GM12892 (cell line): Measurements from ENCODE around the gene NLRP9.

ENCODE experiments used
- POLR2A ChIP-seq: IDR thresholded peaks from 2 replicates; pipeline ENCODE4 v1.6.1; 2011; ENCODE audit warnings: low read depth, low read length, control low read depth
- POLR2AphosphoS5 ChIP-seq: IDR thresholded peaks from 2 replicates; pipeline ENCODE4 v1.6.1; 2011; ENCODE audit warnings: low read depth, low read length, control low read depth
- TAF1 ChIP-seq: IDR thresholded peaks from 2 replicates; pipeline ENCODE4 v1.6.1; 2011; ENCODE audit warnings: low read depth, mild to moderate bottlenecking, control low read depth, low read length, borderline replicate concordance

DNA sequence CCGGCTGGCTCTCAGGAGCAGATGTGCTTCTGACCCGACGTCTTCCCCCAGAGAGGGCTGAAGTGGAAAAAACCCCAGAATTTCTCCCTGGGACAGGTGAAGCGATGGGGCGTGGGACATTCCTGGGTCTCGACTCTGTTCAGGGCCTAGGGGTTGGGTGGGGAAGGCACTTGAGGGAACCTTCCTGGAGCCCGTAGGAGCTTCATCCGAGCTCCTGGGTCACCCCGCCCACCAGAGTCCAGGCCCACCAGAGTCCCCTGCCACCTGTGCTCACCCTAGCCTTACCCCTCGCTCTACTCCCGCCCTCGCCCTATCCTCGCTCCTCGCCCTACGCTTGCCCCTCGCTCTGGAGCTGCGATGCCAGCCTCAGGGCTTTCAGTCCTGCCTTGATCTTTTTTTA, 39.9 kb downstream of the NLRP9 start:
- no peak for TF ChIP-seq POLR2A
- TF ChIP-seq POLR2AphosphoS5, result no peak
- TF ChIP-seq TAF1, result no peak
